GM21526 (cell line): ENCODE measurements around the gene CXCL16.
A peak's percentile ranks its signal among the peaks of the same experiment; 100 is the strongest.
"Not testable (repeated sequence)": the region's sequence is repeated elsewhere in the genome, so short reads cannot be mapped to it uniquely, and the experiment has no call there.

Source experiments
- ATAC-seq: cut with Tn5 transposase; IDR thresholded peaks from one replicate; pipeline ENCODE4 v1.9.1; 2021; ENCODE audit warnings: moderate library complexity; ENCODE audit not compliant: unreplicated experiment, low FRiP score

Gene CXCL16

GRCh38 chr17:4722678-4723240 lies 17.0 kb downstream of the CXCL16 start:
- no peak for ATAC-seq

GRCh38 chr17:4721203-4722135 lies 18.3 kb downstream of the CXCL16 start:
- no peak for ATAC-seq

GRCh38 chr17:4720787-4721186 lies 18.9 kb downstream of the CXCL16 start:
- ATAC-seq = no peak

GRCh38 chr17:4719684-4720221 lies 20.0 kb downstream of the CXCL16 start:
- no peak for ATAC-seq

- no peak for ATAC-seq
These were observed 20.6 kb downstream of the CXCL16 start for GRCh38 chr17:4719146-4719545.

DNA sequence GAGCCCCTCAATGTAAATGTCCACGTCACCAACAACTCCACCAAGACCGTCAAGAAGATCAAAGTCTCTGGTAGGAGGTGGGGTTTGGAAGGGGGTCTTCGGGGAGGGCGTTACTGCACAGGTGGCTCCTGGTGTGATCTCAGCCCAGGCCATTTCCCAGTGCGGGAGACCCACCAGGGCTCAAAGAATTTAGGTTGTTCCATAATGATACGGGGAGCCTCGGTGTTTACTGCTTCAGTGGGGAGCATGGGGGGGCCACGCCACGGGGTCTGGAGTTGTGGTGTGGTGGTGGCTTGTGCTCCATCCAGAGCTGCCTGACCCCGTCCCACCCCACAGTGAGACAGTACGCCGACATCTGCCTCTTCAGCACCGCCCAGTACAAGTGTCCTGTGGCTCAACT lies 21.5 kb downstream of the CXCL16 start:
- no peak for ATAC-seq

DNA sequence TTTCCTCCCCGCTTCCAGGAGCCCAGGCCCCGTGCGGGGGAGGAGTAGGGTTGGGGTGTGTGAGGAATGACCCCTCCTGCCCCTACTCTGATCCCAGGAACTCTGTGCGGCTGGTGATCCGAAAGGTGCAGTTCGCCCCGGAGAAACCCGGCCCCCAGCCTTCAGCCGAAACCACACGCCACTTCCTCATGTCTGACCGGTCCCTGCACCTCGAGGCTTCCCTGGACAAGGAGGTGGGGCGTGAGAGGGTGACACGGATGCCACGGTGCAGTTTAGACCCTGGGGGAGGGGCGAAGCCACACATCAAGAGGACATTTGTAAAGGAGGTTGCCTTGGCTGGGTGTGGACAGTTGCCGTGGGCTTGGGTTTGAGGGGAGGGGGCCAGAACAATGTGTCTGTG lies 21.9 kb downstream of the CXCL16 start:
- ATAC-seq = no peak

GRCh38 chr17:4716081-4716480 lies 23.6 kb downstream of the CXCL16 start:
- ATAC-seq = no peak

DNA sequence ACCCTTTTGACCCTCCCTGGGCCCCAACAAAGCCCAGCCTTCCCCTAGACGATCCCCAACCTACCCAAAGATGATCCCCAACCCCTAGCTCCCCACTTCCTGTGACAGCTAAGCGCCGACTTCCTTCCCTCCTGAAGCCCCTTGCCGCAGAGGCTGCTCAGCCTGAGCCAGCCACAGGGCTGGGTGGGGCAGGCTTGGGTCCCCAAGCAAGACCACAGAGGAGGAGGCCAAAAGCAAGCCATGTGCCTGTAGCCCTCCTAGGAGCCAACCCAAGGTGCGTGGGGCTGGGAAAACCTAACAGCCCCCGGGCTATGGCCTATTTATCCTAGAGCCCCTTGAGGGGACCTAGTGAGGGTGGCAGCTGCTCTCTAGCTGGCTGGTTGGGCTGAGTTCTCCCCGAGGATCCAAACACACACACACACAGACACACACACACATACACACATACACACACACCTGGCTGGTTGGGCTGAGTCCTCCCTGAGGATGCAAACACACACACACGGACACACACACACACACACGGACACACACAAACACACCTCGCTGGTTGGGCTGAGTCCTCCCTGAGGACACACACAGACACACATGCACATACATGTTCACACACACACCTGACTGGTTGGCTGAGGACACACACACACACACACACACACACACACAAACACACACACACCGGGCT lies 24.5 kb downstream of the CXCL16 start:
- ATAC-seq = no peak

- ATAC-seq = not testable (repeated sequence)
These were observed 25.2 kb downstream of the CXCL16 start for GRCh38 chr17:4714340-4715062.

GRCh38 chr17:4712526-4712925 lies 27.2 kb downstream of the CXCL16 start:
- ATAC-seq = no peak

- no peak for ATAC-seq
These were observed 28.0 kb downstream of the CXCL16 start for GRCh38 chr17:4711661-4712181.

DNA sequence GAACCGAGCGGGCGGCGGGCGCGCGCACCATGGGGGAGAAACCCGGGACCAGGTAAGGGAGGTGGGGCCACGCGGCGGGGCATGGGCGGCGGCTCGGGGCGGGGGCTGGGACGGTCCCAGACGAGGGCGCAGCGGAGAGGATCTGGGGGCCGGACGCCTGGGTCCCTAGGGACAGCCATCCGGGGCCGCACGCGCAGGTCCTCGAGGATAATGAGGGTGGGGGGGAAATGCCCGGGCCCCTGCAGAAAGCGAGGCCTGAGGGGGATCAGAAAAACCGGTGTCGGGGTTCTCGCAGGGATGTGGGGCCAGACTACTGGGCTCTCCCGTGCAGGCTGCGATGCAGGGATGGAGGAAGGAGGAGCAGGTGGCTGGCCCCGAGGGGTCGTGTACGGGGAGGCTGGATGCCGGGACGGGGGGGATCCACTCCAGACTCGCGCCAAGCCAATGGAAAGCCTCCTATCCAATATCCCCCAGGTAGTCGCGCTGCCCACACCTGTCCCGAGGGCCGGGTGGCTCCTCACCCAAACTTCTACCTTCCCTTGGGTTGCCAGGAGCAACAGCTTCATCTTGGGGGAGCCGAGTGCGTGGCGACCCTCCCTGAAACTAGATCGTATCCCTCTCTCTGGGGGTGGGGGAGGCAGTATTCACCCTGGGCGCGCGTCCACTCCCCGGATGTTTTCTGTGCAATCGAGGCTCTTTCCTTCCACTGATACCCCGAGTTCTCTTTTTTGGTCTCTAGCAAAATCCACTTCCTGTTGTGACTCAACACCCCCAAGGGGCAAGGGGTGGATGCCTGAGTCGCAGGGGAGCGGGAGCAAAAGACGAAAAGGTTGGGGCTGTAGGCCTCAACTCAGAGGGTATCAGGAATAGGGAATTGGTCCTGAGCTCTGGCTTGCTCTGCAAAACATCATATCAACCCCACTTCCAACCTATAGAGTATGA lies 28.8 kb downstream of the CXCL16 start:
- no peak for ATAC-seq

DNA sequence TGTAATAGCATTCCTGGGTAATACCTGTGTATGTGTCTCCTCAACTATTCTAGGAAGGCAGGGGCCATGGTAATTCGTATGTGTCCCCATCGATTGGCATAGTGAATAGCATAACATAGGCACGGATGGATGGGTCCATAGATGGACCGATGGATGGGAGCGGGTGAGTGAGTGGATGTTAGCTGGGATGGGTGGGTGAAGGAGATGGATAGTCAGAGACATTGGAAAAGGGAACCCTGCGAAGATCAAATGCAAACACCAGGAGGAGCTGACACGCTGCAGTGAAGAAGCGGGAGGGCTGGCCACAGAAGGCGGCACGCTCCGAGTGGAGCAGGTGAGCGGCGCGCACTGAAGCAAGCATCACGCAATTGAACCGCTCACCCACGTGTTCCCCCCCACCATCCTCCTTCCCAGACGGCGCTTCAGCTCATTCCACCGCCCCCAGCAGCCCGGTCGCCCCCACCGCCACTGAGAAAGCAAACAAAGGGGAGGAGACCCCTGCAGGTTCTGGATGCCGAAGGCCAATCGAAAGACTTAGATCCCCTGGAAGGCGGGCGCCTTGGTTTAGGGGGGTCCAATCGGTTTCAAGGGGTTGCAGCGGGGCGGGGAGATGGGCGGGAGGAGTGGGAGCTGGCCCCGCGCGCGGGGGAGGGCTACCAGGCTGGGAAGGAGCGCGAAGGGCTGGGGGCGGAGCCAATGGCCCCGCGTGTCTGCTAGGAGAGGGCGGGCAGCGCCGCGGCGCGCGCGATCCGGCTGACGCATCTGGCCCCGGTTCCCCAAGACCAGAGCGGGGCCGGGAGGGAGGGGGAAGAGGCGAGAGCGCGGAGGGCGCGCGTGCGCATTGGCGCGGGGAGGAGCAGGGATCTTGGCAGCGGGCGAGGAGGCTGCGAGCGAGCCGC lies 29.7 kb downstream of the CXCL16 start, which contains the start of gene ARRB2:
TSS of gene ARRB2 (plus strand) at position 839 of the 899 bp plus-strand sequence. CDS start 90 bp downstream, outside the sequence.
- ATAC-seq = peak; percentile 66

GRCh38 chr17:4708436-4708835 lies 31.3 kb downstream of the CXCL16 start:
- no peak for ATAC-seq

GRCh38 chr17:4706121-4706520 lies 33.6 kb downstream of the CXCL16 start:
- no peak for ATAC-seq

- no peak for ATAC-seq
These were observed 34.7 kb downstream of the CXCL16 start for GRCh38 chr17:4704991-4705390.

GRCh38 chr17:4704574-4704907 lies 35.2 kb downstream of the CXCL16 start:
- not testable (repeated sequence) for ATAC-seq
